Transverse colon (tissue), 4 donors: ENCODE measurements around the gene RUSC1.

Experiments used
- POLR2AphosphoS5 ChIP-seq, 3 donors: sonication (generic); formaldehyde crosslinking; IDR thresholded peaks; one replicate each; pipeline ENCODE4 v1.6.1; 2016; ENCODE audit warnings: antibody characterized with exemption in 3 of 3
- TF ChIP-seq, protein P1 (sequence below), 5 experiments: fragments of 200-600 bp in 3 of 5; fragments of 450-650 bp in 2 of 5; sonication (generic) in 3 of 5; IDR thresholded peaks; 1 replicate in 2 of 5; 2 replicates in 3 of 5; pipeline ENCODE4 v1.5.1; 2016 to 2017; ENCODE audit warnings: antibody characterized with exemption in 5 of 5, inconsistent platforms in 3 of 5, mild to moderate bottlenecking in 2 of 5, moderate library complexity in 1 of 5

DNA sequence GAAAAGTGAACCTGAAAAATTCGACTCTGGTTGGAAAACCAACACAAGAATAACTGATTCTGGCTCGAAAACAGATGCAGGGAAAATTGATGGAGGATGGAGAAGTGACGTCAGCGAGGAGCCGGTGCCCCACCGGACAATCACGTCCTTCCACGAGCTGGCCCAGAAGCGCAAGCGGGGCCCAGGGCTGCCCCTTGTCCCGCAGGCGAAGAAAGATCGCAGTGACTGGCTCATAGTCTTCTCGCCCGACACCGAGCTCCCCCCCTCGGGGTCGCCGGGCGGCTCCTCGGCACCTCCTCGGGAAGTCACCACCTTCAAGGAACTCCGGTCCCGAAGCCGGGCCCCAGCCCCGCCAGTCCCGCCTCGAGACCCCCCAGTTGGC lies 1.9 kb downstream of the RUSC1 start:
- TF ChIP-seq, protein P1, sequence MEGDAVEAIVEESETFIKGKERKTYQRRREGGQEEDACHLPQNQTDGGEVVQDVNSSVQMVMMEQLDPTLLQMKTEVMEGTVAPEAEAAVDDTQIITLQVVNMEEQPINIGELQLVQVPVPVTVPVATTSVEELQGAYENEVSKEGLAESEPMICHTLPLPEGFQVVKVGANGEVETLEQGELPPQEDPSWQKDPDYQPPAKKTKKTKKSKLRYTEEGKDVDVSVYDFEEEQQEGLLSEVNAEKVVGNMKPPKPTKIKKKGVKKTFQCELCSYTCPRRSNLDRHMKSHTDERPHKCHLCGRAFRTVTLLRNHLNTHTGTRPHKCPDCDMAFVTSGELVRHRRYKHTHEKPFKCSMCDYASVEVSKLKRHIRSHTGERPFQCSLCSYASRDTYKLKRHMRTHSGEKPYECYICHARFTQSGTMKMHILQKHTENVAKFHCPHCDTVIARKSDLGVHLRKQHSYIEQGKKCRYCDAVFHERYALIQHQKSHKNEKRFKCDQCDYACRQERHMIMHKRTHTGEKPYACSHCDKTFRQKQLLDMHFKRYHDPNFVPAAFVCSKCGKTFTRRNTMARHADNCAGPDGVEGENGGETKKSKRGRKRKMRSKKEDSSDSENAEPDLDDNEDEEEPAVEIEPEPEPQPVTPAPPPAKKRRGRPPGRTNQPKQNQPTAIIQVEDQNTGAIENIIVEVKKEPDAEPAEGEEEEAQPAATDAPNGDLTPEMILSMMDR (IDR thresholded peaks at IDR 0.05) = no peak
- no peak for TF ChIP-seq POLR2AphosphoS5 (IDR thresholded peaks at IDR 0.05)
